Measurements from ENCODE around the gene RFX8.
"Not testable (repeated sequence)": the region's sequence is repeated elsewhere in the genome, so short reads cannot be mapped to it uniquely, and the experiment has no call there.

The RFX8 gene

GRCh38 chr2:101511381-101511780, 36.5 kb upstream of the RFX8 start:
- Histone ChIP-seq H3K4me3 (ENCODE audit: severe bottlenecking) (no peak overlapping the region), H3K4me1 (ENCODE audit: insufficient read depth, poor library complexity, severe bottlenecking) (no peaks in the 10 kb centered on the region), H3K36me3 (ENCODE audit: low read depth) (no peaks in the 10 kb centered on the region), H3K27me3 (ENCODE audit: insufficient read depth, poor library complexity, severe bottlenecking) (no peaks in the 10 kb centered on the region), H3K9me3 (ENCODE audit: severe bottlenecking) (no peaks in the 10 kb centered on the region), H3K27ac (ENCODE audit: poor library complexity, severe bottlenecking) (no peak overlapping the region)
- ATAC-seq (ENCODE audit: low read depth): no peak
- DNase-seq (ENCODE audit: low spot score): no peak
- TF ChIP-seq CTCF (IDR thresholded peaks at IDR 0.05; ENCODE audit: poor library complexity, severe bottlenecking): no peak

GRCh38 chr2:101509499-101510284, 34.8 kb upstream of the RFX8 start:
- H3K27ac ChIP-seq (ENCODE audit: poor library complexity, severe bottlenecking): no peak overlapping the region
- H3K36me3 ChIP-seq (ENCODE audit: low read depth): no peaks in the 10 kb centered on the region
- H3K4me3 ChIP-seq (ENCODE audit: severe bottlenecking): no peak overlapping the region
- ATAC-seq (ENCODE audit: low read depth) (no peak), DNase-seq (ENCODE audit: low spot score) (no peak)
- no peaks in the 10 kb centered on the region for H3K9me3 ChIP-seq (ENCODE audit: severe bottlenecking)
- no peak for TF ChIP-seq CTCF (IDR thresholded peaks at IDR 0.05; ENCODE audit: poor library complexity, severe bottlenecking)
- H3K4me1 ChIP-seq (ENCODE audit: insufficient read depth, poor library complexity, severe bottlenecking): no peaks in the 10 kb centered on the region
- H3K27me3 ChIP-seq (ENCODE audit: insufficient read depth, poor library complexity, severe bottlenecking): no peaks in the 10 kb centered on the region

GRCh38 chr2:101508636-101509035, 33.7 kb upstream of the RFX8 start:
- H3K27ac ChIP-seq (ENCODE audit: poor library complexity, severe bottlenecking): no peak overlapping the region
- H3K4me3 ChIP-seq (ENCODE audit: severe bottlenecking): no peak overlapping the region
- no peaks in the 10 kb centered on the region for H3K27me3 ChIP-seq (ENCODE audit: insufficient read depth, poor library complexity, severe bottlenecking)
- H3K9me3 ChIP-seq (ENCODE audit: severe bottlenecking): no peaks in the 10 kb centered on the region
- DNase-seq (ENCODE audit: low spot score): no peak
- no peak for ATAC-seq (ENCODE audit: low read depth)
- TF ChIP-seq CTCF (IDR thresholded peaks at IDR 0.05; ENCODE audit: poor library complexity, severe bottlenecking): no peak
- H3K4me1 ChIP-seq (ENCODE audit: insufficient read depth, poor library complexity, severe bottlenecking): no peaks in the 10 kb centered on the region
- H3K36me3 ChIP-seq (ENCODE audit: low read depth): no peaks in the 10 kb centered on the region

- not testable (repeated sequence) for DNase-seq (ENCODE audit: low spot score); ATAC-seq (ENCODE audit: low read depth); H3K27me3 ChIP-seq (ENCODE audit: insufficient read depth, poor library complexity, severe bottlenecking); H3K4me3 ChIP-seq (ENCODE audit: severe bottlenecking); H3K9me3 ChIP-seq (ENCODE audit: severe bottlenecking); H3K27ac ChIP-seq (ENCODE audit: poor library complexity, severe bottlenecking); H3K36me3 ChIP-seq (ENCODE audit: low read depth); H3K4me1 ChIP-seq (ENCODE audit: insufficient read depth, poor library complexity, severe bottlenecking)
Measured at GRCh38 chr2:101505276-101505675, 30.4 kb upstream of the RFX8 start.

- not testable (repeated sequence) for H3K4me3 ChIP-seq (ENCODE audit: severe bottlenecking); H3K36me3 ChIP-seq (ENCODE audit: low read depth); H3K9me3 ChIP-seq (ENCODE audit: severe bottlenecking); H3K27me3 ChIP-seq (ENCODE audit: insufficient read depth, poor library complexity, severe bottlenecking); H3K4me1 ChIP-seq (ENCODE audit: insufficient read depth, poor library complexity, severe bottlenecking); ATAC-seq (ENCODE audit: low read depth); H3K27ac ChIP-seq (ENCODE audit: poor library complexity, severe bottlenecking); DNase-seq (ENCODE audit: low spot score)
Measured at GRCh38 chr2:101504744-101505143, 29.8 kb upstream of the RFX8 start.

GRCh38 chr2:101502095-101502494, 27.2 kb upstream of the RFX8 start:
- Histone ChIP-seq H3K4me3 (ENCODE audit: severe bottlenecking) (no peak overlapping the region), H3K9me3 (ENCODE audit: severe bottlenecking) (no peaks in the 10 kb centered on the region), H3K27ac (ENCODE audit: poor library complexity, severe bottlenecking) (no peak overlapping the region), H3K27me3 (ENCODE audit: insufficient read depth, poor library complexity, severe bottlenecking) (no peaks in the 10 kb centered on the region), H3K36me3 (ENCODE audit: low read depth) (no peaks in the 10 kb centered on the region), H3K4me1 (ENCODE audit: insufficient read depth, poor library complexity, severe bottlenecking) (no peaks in the 10 kb centered on the region)
- ATAC-seq (ENCODE audit: low read depth) (no peak), DNase-seq (ENCODE audit: low spot score) (no peak)
- TF ChIP-seq CTCF (IDR thresholded peaks at IDR 0.05; ENCODE audit: poor library complexity, severe bottlenecking): no peak
